Measurements from ENCODE around the gene TEX19.

Gene TEX19, protein sequence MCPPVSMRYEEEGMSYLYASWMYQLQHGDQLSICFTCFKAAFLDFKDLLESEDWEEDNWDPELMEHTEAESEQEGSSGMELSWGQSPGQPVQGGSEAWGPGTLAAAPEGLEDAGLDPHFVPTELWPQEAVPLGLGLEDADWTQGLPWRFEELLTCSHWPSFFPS

DNA sequence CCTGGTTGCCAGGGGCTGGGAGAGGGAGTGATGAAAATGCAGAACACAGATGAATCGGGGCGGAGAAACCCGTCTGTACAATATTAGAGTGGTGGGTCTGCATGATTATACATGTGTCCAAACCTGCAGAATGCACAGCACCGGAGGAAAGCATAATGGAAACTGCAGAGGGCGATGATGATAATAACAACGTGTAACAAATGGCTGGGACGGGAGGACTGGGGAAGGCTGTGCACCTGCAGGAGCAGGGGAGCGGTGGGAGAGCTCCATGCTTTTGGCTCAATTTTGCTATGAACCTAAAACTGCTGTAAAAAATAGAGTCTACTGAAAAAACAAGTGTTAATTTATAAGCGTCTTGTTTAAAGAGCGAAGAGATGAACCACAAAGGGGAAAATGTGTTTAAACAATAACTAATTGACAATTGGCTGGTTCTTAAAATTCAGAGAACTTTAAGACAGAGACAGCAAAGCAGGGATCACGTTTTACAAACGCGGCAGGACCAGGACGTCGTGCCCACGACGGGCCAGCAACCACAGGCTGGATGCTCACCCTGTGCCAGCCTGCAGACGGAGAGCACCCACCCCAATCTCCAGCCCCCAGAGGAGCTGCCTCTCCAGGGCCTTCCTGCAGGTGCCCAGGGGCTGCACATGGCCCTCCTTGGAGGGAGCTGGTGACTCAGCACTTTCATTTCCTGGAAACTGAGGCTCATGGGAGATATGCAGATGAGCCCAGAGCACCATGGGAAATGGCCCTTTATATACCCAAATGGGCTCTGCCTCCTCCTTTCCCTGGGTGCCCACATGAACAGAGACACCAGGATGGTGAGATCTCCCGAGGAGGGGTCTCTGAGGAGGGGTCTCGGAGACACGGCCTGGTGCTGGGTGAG is at the start of gene TEX19:
TEX19 (plus strand) TSS at position 783 of the 886 bp plus-strand sequence. CDS start 2,904 bp downstream, outside the sequence.
- peak; percentile 45 for DNase-seq

DNA sequence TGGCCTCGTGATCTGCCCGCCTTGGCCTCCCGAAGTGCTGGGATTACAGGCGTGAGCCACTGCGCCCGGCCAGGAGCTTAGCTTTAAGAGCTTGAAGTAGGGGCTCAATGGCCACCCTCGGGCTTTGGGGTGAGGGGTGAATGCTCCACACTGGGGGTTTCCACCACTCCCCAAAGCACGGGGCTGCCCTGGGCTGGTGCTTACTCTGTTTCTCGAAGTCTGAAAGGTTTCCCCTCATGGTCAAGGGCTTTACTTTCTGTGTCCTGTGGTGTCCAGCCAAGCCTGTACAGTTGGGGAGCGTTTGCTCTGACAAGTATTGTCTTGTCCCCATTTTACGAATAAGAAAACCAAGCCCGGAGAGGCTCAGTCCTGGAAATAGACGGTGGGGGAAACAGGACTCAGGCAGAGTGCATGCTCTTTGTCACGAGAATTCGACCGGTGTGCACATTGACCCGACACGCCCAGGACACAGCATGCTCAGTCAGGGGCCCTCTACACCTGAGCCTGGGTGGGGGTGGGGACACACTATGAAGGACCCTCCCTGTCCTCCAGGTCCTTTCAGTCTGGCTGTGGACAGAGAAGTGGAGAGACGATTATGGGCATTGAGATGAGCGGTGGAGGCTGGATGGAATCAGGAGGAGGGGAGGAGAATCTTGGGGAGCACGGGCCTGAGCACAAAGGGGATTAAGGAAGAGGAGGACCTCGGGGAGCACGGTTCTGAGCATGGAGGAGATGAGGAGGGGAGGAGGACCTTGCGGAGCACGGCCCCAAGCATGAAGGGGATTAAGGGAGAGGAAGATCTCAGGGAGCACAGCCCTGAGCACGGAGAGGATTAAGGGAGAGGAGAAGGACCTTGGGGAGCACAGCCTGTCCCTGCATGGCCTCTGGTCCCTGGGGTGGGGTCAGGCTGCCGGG is 49.1 kb upstream of the TEX19 start:
- no peak for DNase-seq

DNA sequence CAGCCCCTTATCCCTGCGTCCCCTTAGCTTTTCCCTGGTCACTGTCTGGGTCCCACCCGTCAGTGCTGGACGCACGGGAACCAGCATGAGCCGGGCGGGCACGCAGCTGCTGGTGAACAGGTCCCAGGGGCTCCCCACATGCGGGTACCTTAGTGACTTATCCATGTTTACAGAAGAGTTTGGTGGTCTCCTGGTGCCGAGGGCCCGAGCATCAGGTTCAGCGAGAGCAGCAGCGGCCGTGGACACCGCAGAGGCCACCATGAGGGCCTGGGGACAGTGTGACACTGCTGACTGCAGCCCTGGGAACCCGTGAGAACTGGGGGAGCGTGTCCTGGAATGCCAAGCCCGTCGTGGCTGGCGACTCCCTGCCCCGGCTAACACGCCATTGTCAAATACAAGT is 48.2 kb upstream of the TEX19 start:
- no peak for DNase-seq

DNA sequence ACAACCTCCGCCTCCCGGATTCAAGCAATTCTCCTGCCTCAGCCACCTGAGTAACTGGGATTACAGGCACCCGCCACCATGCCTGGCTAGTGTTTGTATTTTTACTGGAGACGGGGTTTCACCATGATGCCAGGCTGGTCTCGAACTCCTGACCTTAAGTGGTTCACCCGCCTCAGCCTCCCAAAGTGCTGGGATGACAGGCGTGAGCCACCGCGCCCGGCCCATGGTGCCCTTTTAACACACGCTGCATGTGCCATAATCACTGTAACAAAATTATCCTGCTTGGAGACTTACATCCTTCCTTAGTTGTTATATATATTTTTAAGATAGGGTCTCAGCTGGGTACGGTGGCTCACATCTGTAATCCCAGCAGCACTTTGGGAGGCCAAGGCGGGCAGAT is 47.1 kb upstream of the TEX19 start:
- no peak for DNase-seq

DNA sequence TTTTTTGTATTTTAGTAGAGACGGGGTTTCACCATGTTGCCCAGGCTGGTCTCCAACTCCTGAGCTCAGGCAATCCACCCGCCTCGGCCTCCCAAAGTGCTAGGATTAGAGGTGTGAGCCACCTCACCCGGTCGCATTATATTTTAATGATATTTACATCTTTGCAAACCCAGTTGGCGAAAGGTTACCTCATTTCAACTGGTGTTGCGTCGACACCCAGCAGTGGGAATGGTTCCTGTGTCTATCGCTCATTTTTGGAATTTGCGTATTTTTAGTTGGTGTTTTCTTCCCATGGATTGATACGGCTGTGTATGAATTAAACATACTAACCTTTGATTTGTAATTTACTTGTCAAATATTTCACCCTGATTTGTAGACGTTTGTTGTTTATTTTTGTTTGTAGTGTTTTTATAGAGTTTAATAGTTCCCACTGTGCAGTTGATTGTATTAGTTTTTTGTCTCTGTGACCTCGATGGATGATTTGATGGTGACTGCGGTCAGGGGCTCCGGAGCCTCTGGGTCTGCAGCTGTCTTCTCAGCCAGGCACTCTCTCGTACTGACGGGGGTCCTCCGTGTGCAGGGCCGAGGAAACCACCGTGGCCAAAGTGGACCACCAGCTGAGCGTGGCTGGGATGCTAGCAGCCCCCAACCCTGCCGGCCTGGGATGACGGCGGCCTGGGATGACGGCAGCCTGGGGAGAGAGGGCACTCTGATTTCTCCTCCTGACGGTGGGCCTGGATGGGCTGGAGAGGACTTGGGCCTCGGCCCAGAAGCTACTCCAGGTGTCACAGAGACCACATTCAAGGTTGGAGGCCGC is 45.6 kb upstream of the TEX19 start:
- no peak for DNase-seq

DNA sequence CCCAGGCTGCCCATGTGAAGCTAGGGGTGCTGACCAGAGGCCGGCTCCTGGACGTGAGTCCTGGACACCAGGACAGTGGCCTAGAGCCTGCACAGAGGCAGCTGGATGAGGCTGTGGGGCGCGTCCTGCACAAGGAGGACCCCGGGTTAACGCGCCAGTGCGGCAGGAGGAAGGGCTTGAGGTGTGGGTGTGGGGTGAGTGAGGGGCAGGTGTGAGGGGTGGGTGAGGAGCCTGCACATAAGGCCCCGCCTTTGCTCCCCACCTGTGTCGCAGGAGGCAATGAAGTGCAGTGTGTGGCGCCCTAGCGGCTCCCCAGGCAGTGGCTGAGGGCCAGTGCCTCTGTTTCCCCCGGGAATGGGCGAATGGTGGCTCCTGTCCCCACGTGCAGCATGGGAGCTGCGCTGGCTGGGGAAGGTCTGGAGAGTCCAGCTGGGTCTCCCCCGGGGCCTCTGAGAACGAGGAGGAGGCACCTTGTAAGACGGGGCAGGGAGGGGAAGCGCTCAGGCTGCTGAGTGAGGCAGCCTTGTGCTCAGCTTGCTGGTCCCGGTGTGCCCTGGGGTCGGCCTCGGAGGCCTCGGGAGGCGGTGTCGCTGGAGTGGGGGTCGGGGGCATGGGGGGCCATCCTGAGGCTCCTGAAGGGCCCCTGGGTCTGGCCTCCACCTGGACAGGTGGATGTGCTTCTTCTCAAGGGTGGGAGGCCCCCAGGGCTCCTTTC is 44.9 kb upstream of the TEX19 start:
- DNase-seq = no peak

DNA sequence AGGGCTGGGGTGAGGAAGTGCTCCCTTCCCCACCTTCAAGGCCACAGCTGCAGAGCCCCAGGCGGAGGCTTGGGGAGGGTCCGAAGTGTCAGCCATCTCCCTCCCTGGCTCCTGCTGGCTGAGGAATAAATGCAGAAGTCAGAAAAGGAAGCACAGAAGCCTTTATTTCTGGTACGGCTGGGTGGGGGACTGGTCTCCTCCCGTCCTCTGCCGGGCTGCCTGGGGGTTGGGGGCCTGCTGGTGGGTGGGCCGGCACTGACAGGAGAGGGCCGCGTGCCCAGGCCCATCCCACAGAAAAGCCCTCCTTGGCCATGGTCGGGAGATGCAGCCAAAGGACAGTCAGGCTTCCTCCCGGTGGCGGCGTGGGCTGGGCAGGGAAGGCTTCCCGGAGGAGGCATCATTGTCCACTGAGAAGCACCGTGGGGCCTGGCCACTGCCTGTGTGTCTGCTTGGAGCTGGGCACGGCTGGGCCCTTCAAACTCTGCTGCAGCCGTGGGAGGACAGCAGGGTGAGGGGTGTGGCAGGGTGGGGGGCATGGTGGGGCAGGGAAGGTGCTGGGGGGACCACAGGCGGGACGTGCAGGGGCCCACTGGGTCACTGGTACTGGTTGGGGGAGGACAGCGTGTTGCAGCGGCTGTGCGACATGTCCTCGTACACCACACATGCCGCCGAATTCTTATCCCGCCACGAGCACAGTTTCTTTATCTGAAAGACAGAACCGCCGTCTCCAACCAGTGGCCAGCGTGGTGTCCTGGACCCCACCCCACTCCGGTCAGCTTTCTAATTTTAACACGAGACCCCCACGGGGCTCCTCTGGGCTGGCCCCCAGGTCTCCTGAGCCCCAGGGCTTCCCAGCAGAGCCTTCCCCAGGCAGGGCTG is 44.1 kb upstream of the TEX19 start:
- no peak for DNase-seq

DNA sequence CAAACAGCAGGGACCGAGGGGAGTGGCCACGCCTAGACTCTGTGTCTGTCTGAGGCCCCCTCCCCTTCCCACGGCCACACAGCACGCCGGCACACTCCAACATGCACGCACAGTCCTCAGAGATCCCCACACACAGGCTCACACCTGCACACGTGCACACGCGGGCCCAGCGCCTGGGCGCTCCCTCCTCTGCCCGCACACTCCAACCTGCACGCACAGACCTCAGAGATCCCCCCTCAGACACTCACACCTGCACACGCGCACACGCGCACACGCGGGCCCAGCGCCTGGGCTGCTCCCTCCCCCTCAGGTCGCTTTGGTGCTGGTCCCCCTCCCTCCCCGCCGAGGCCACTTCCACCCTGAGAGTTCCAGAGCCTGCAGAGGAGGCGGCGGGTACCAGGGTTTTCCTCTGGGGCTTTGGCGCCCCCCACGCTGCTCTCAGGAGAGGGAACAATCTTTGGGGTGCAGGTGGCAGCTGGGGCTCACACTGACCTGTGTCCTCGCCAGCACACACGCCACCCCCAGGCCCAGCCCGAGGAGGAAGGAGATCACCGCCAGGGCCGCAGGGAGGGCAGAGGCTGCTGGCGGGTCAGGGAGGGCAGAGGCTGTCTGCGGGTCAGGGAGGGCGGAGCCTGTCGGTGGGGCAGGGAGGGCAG is 43.2 kb upstream of the TEX19 start:
- DNase-seq = no peak

DNA sequence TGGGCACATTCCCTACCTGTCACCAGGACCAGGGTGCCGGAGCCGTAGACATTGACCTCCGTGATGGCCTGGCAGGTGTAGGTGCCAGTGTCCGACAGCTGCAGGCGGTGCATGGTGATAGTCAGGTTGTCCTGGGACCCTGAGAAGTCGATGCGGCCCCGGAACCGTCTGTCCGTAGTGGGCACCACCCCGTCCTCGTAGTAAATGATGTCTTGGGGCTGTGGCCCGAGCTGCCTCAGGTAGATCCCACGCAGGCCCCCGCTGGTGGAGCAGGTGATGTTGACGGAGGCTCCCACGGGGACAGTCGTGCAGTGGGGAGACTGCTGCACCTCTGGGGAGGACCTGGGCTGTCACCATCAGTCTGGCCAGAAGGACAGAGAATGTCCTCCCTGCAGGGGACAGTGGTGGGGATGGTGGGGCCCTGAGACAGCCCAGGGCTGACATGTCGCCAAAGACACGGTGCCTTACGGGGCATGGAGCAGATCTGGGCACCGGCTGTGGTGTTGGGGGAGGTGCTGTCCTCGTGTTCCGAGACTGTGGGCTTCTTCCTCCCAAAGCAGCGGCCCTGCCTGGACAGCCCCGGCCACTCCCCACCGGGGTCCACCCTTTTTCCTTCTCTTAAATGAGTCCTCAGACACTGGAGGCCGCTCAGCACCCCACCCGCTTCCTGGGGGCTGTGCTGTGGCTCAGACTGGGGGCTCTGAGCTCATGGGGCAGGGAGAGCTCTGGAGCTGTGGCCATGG is 42.2 kb upstream of the TEX19 start:
- DNase-seq = no peak

DNA sequence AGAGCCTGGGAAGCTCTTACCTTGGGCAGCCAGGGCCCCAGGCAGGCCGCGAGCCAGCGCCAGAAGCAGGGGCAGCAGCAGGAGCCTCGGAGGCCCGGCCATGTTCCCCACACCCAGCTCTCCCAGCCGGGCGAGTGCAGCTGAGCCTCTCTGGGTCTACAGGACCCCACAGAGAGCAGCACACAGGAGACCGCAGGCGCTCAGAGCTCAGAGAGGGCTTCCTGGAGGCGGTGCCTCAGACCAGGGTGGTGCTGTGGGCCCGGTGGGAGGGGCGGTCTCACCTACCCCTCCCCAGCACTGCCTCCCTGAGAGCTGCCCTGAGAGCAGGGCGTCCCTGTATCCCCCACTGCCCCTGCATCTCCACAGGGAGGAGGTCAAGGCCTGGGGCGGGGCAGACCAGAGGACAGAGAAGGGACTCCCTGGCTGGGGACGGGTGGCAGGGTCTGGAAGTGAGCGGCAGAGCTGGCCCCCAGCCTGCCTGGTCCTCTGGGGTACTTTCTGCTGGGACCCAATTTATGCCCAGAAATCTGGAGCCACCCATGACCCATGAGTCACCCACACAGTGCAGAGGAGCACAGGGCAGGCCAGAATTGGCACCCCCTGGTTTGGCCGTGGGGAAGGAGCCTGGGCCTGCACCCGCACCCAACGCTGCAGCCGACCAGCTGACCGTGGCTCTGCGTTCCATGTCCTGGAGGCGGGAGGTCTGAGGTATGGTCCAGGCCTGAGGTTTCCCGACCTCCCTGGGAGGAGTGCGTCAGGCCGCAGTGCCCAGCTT is 41.5 kb upstream of the TEX19 start, which contains the start of gene CD7:
CD7 (minus strand) TSS at position 215 of the 775 bp plus-strand sequence; CDS start at position 102, 113 bp downstream.
- DNase-seq = no peak

DNA sequence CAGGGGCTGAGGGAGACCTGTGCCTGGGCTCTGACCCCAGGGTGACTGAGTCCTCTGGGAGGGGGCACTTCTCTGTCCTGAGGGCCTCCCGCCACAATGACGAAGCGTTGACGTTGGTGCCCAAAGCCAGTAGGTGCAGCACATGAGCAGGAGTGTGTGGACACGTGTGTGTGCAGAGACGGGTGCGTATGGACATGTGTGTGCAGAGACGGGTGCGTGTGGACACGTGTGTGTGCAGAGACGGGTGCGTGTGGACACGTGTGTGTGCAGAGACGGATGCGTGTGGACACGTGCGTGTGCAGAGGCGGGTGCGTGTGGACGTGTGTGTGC is 40.9 kb upstream of the TEX19 start:
- DNase-seq = no peak

DNA sequence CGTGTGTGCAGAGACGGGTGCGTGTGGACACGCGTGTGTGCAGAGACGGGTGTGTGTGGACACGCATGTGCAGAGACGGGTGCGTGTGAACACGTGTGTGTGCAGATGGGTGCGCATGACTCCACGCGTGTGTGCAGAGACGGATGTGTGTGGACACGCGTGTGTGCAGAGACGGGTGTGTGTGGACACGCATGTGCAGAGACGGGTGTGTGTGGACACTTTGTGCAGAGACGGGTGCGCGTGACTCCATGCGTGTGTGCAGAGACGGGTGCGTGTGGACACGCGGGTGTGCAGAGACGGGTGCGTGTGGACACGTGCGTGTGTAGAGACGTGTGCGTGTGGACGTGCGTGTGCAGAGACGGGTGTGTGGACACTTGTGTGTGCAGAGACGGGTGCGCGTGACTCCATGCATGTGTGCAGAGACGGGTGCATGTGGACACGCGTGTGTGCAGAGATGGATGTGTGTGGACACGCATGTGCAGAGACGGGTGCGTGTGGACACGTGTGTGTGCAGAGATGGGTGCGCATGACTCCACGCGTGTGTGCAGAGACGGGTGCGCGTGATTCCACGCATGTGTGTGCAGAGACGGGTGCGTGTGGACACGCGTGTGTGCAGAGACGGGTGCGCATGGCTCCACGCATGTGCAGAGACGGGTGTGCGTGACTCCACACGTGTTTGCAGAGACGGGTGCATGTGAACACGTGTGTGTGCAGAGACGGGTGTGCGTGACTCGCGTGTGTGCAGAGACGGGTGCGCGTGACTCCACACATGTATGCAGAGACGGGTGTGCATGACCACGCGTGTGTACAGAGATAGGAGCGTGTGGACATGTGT is 40.1 kb upstream of the TEX19 start:
- no peak for DNase-seq

DNA sequence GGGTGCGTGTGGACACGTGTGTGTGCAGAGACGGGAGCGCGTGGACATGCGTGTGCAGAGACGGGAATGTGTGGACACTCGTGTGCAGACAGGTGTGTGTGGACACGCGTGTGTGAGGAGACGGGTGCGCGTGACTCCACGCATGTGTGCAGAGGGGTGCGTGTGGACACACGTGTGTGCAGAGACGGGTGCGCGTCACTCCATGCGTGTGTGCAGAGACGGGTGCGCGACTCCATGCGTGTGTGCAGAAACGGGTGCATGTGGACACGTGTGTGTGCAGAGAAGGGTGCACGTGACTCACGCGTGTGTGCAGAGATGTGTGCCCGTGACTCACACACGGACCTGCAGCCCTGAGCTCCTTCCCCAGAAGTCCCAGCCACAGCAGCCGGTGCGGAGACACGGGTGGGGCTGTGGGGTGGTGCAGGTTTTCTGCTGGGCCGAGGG is 39.4 kb upstream of the TEX19 start:
- no peak for DNase-seq

DNA sequence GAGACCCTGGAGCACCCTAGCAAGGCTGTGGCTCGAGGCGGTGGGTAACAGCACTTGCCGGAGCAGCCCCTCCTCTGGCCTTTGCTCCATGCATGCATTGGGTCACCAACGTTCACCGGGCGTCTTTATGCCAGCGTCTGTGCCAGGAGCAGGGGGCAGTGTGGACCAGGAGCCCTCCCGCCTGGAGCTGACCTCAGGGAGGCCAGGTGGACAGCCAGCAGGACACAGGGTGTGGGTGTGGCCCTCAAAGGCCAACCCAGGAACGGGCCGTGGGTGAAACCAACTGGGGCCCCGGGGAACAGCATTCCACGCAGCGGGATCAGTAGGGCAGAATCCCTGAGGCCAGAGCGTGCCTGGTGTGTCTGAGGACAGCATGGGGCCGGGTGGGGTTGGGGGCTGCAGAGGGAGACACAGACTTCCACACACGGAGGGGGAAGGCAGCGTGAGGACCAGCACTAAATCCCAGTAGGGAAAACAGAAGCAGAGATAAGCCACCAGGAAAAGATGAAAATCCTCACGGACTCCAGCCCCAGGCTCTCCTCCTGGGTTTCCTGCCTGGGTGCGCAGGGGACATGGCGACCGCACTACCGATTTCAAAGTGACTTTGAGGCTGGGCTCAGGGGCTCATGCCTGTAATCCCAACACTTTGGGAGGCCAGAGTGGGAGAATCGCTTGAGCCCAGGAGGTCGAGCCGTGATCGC is 38.8 kb upstream of the TEX19 start:
- DNase-seq = no peak

DNA sequence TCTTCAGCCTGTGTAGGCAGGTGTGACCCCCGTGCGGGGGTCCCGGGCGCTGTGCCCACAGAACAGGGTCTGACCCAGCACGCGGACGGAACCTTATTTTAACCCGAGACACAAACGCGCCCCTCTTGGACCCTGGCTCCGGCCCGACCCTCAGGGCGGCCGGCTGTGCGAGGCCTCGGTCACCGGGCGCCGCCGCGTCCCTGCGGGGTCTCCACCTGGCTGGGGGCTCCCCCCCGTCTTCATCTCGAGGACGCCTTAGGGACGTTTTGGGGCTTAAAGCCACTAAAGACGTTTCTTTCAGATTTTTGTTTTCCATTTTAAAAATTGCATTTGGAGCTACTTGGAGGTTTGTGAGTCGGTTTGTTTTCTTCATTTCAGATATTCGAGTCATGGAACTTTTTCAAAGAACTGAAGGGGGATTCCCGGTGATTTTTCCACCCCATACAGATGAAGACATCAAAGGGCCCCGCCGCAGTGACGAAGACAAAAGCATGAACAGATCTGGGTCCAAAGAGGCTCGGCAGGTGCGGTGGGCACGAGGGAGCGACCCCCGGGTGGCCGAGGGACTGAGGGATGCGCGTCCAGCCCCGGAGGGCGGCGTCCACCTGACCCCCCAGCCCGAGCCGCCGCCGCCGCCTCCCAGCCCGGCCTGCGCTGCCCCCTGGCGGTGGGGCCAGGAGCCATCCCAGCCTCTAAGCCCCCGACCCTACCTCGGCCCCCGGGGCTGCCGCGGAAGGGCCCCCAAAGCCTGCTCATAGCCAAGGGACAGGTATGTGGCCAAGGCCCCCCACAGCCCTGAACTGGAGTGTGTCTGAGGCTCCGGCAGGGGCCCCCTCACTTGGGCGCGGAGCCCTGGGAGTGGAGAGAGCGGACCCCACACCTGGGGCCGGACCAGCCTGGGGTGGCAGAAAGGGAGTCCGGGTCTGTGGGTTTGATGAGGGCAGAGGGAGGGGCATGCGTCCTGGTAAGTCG is 37.8 kb upstream of the TEX19 start:
- DNase-seq = no peak
